Stimulated activated CD8-positive, alpha-beta memory T cell treated with anti-CD3 and anti-CD28 coated beads, Interleukin-12 subunit alpha, Interleukin-12 subunit beta, amount 100 ng/mL, for 4 hours (primary cell): ENCODE measurements around the gene DCHS1.

Experiments used
- DNase-seq: peaks from one replicate; pipeline ENCODE4 v3.0.0-alpha.2; 2020; ENCODE audit warnings: low read depth

The DCHS1 gene

GRCh38 chr11:6610591-6610990, 45.0 kb downstream of the DCHS1 start:
- no peak for DNase-seq

GRCh38 chr11:6609502-6610015, 46.0 kb downstream of the DCHS1 start:
- no peak for DNase-seq

- DNase-seq = no peak
These were observed 46.7 kb downstream of the DCHS1 start for GRCh38 chr11:6608726-6609501.

- DNase-seq = no peak
These were observed 47.6 kb downstream of the DCHS1 start for GRCh38 chr11:6608011-6608410.

GRCh38 chr11:6607190-6607795, 48.3 kb downstream of the DCHS1 start:
- DNase-seq = no peak

GRCh38 chr11:6606471-6607189, 49.0 kb downstream of the DCHS1 start:
- DNase-seq = no peak

- no peak for DNase-seq
These were observed 50.8 kb downstream of the DCHS1 start for GRCh38 chr11:6604790-6605189.

GRCh38 chr11:6604081-6604626, 51.5 kb downstream of the DCHS1 start:
- DNase-seq = no peak

GRCh38 chr11:6603287-6604080, 52.1 kb downstream of the DCHS1 start, which contains the start of the genes ILK and RRP8:
ILK (plus strand) TSS chr11:6603774; CDS start chr11:6604272, 498 bp downstream.
RRP8 (minus strand) TSS chr11:6603616; CDS start chr11:6603502, 114 bp downstream.
- DNase-seq = peak; percentile 74

- no peak for DNase-seq
These were observed 53.3 kb downstream of the DCHS1 start for GRCh38 chr11:6602096-6602940.

GRCh38 chr11:6601041-6601461, 54.6 kb downstream of the DCHS1 start:
- DNase-seq = no peak

GRCh38 chr11:6599881-6600390, 55.7 kb downstream of the DCHS1 start:
- no peak for DNase-seq

- DNase-seq = no peak
These were observed 56.2 kb downstream of the DCHS1 start for GRCh38 chr11:6599449-6599848.

GRCh38 chr11:6598555-6598954, 57.1 kb downstream of the DCHS1 start:
- no peak for DNase-seq

GRCh38 chr11:6596239-6596877, 59.3 kb downstream of the DCHS1 start:
- DNase-seq = no peak

- no peak for DNase-seq
These were observed 61.4 kb downstream of the DCHS1 start for GRCh38 chr11:6594142-6594768.

GRCh38 chr11:6588018-6588417, 67.6 kb downstream of the DCHS1 start:
- no peak for DNase-seq

- DNase-seq = no peak
These were observed 68.2 kb downstream of the DCHS1 start for GRCh38 chr11:6587360-6587953.
